Endothelial cell of umbilical vein (primary cell): ENCODE data around the gene RUFY3.

Experiments used
- CTCF ChIP-seq, 2 donors: IDR thresholded peaks; 1 replicate in 1 of 2; 2 replicates in 1 of 2; pipeline ENCODE4 v1.5.1; 2011; ENCODE audit warnings: low read length in 2 of 2, mild to moderate bottlenecking in 2 of 2, moderate library complexity in 2 of 2, control low read depth in 1 of 2, inconsistent platforms in 1 of 2, low read depth in 1 of 2; ENCODE audit not compliant: insufficient read depth in 1 of 2; ENCODE audit errors: extremely low read depth in 1 of 2
- EZH2 ChIP-seq: IDR thresholded peaks from 2 replicates; pipeline ENCODE4 v1.6.1; 2012; ENCODE audit warnings: borderline replicate concordance, low read depth, mild to moderate bottlenecking, moderate library complexity, low read length, inconsistent platforms; ENCODE audit not compliant: severe bottlenecking
- FOS ChIP-seq: IDR thresholded peaks from 2 replicates; pipeline ENCODE4 v1.6.1; 2011; ENCODE audit warnings: mild to moderate bottlenecking, low read length, moderate library complexity, borderline replicate concordance; ENCODE audit not compliant: insufficient read depth
- JUN ChIP-seq: IDR thresholded peaks from 2 replicates; pipeline ENCODE4 v1.6.1; 2011; ENCODE audit warnings: borderline replicate concordance, low read depth; ENCODE audit not compliant: insufficient read length, insufficient read depth
- MAX ChIP-seq: IDR thresholded peaks from 2 replicates; pipeline ENCODE4 v1.6.1; 2011; ENCODE audit not compliant: insufficient read depth, insufficient read length
- POLR2A ChIP-seq: IDR thresholded peaks from 2 replicates; pipeline ENCODE4 v1.6.1; 2012; ENCODE audit warnings: low read depth, mild to moderate bottlenecking, control low read depth, low read length
- POLR2AphosphoS5 ChIP-seq: IDR thresholded peaks from 2 replicates; pipeline ENCODE4 v1.6.1; 2012; ENCODE audit warnings: low read depth, mild to moderate bottlenecking, control low read depth, low read length, moderate library complexity; ENCODE audit not compliant: insufficient read depth

DNA sequence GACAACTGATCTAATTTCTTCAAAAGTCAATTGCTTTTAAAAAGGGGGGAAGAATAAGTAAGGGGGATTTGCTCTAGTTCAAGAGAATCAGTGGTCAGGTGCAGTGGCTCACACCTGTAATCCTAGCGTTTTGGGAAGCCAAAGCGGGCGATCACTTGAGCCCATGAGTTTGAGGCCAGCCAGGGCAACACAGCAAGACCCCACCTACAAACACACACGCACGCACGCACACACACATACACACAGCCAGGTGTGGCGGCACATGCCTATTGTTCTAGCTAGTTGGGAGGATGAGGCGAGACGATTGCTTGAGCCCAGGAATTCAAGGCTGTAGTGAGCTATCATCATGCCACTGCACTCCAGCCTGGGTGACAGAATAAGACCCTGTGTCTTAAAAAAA lies 108.3 kb downstream of the RUFY3 start:
- TF ChIP-seq CTCF (IDR thresholded peaks at IDR 0.05; ENCODE audit: extremely low read depth in 1 of 2, insufficient read depth in 1 of 2, low read depth in 1 of 2, low read length in 2 of 2) (no peak), POLR2A (no peak), FOS (no peak), EZH2 (no peak), JUN (no peak), MAX (no peak), POLR2AphosphoS5 (no peak)
